Measurements from ENCODE around the gene PRODH.
"Not testable (repeated sequence)": the region's sequence is repeated elsewhere in the genome, so short reads cannot be mapped to it uniquely, and the experiment has no call there.

PRODH gene

DNA sequence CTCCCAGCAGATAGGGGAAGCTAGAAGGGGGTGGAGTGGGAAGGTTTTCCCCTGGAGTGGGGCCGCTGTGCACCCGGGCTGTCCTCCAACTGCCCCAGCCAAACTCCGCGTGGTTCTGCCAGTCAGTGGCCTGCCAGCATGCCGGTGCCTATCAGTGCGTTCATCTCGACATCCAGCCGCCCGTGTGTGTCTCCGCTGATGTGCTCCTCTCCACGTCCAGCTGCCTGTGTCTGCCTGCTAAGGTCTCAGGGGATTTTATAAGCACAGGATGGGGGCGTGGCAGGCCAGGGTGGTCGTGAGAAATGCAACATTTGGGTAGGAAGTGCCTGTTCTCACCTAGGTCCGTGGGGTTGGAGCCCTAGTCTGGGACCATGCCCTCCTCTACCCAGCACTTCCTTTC is 17.0 kb upstream of the PRODH start:
- not testable (repeated sequence) for DNase-seq (ENCODE audit: low read depth in 2 of 2)

DNA sequence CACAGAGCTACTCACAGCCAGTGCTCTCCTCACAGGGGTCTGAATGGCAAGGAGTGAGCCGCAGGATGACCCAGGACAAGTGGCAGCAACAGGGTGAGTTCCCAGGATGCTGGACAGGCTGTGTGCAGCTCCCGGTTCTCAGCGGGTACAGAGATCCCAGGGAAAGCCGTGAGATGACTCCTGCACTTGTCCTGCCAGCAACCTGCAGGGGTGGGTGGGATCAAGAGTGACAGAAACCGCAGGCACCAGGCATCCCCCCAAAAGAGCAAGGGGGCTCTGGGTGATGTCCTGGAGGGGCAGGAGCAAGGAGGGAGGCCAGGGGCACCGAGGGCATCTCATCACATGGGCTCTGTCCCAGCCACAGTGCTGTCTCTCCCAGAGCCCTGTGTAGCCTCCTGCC is 15.9 kb upstream of the PRODH start:
- DNase-seq (ENCODE audit: low read depth in 2 of 2): no peak

DNA sequence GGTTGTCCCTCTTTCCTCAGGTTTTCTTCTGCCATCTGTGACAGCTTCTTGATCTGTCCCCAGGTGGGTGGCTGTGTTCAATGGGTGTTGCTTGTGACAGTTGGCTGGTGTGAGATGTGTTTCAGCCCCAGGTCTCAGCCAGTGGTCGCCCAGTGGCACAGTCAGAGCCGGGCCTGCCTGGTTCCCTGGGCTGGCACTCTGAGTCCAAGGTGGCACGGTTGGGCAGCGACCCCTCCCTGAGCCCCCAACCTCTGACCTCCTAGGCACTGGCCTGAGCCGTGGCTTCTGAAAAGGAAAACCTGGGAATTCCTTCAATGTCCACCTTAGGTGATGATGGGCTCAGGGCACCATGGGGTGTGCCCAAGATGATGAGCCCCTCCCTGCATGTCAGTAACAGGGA is 14.0 kb upstream of the PRODH start:
- no peak for DNase-seq (ENCODE audit: low read depth in 2 of 2)

DNA sequence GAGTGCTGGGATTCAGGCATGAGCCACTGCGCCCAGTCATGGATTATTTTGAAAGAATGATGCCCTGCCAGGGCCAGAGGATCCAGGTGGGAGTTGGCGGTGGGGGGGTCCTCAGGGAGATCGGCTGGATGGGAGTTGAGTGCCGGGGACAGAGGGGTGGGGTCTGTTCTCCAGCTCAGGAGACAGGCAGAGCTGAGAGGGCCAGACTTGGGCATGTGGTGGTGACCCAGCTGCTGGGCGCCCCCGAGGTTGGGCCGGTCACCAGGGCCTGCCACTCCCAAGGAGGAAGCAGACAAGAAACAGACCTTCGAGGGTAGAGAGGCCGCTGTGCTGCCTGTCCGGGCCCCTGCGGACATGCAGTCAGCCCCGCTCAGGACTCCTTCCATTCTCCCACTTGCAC is 11.8 kb upstream of the PRODH start:
- DNase-seq (ENCODE audit: low read depth in 2 of 2): no peak

DNA sequence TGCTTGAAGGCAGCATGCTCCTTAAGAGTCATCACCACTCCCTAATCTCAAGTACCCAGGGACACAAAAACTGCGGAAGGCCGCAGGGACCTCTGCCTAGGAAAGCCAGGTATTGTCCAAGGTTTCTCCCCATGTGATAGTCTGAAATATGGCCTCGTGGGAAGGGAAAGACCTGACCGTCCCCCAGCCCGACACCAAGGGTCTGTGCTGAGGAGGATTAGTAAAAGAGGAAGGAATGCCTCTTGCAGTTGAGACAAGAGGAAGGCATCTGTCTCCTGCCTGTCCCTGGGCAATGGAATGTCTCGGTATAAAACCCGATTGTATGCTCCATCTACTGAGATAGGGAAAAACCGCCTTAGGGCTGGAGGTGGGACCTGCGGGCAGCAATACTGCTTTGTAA is 11.0 kb upstream of the PRODH start:
- DNase-seq (ENCODE audit: low read depth in 2 of 2): not testable (repeated sequence)

DNA sequence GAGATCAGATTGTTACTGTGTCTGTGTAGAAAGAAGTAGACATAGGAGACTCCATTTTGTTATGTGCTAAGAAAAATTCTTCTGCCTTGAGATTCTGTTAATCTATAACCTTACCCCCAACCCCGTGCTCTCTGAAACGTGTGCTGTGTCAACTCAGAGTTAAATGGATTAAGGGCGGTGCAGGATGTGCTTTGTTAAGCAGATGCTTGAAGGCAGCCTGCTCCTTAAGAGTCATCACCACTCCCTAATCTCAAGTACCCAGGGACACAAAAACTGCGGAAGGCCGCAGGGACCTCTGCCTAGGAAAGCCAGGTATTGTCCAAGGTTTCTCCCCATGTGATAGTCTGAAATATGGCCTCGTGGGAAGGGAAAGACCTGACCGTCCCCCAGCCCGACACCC is 2.6 kb upstream of the PRODH start:
- not testable (repeated sequence) for DNase-seq (ENCODE audit: low read depth in 2 of 2)

DNA sequence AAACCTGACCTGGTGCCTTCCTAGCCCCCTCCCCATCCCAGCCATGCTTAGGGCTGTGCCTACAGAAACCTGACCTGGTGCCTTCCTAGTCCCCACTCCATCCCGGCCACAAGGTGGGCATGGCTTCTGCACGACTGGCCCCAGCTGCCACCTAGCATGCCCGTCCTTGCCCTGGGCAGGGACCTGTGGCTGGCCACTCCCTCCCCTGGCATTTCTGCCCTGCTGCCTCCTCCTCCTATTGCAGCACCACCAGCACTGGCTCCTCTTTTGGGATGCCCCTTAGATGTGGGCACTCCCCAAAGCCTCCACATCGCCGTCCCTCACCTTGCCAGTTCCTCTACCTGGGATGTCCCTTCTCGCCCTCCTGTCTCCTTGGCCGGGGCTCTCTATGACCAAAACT is 1.4 kb downstream of the PRODH start:
- not testable (repeated sequence) for DNase-seq (ENCODE audit: low read depth in 2 of 2)

DNA sequence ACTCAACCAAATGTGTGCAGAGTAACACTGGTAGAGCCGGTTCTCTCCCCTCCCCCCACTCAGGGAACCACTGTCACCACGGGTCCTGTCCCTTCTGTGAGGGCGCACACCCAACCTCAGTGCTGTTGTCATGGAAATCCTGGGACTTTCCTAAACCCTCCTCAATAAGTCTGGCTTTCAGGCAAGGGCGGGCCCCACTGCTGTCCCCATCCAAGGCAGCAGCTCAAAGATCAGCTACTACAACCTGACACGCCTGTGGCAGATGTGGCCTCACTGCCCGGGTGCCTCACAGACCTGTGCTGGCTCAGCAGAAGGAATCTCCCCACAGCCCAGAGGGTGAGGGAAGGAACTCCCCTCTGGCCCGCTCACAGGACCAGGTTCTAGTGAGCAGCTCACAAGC is 2.2 kb downstream of the PRODH start:
- DNase-seq (ENCODE audit: low read depth in 2 of 2): no peak

DNA sequence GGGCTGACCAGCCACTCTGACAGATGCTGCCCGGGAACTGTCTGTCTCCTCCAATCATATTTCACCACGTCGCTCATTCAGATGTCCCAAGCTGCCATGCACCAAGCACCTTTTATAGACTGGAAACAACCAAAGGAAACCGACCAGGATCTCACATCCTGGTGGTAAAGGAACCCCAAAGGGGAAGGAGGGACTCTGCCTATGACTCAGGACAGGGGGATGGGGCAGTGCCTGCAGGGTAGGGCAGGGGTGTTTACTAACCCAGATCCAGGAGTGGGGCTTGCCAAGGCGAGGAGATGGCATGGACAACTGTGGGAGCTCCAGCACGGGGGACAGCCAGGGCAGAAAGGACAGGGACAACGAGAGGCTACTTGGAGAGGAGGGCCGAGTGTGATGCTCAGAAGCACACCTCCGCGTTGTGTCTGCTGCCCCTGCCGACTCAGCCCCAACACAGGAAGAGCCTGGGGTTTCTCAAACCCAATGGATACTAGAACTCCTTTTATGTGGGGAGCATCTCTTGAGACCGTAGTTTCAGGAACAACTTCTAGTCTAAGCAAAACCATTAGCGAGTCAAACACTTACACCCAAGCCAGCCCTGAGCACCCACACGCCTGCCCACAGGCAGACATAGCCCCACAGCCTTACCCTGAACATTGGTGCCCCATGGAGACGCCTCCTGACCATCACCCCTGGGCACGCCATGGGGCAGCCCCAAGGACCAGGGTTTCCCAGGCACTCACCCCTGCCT is 4.0 kb downstream of the PRODH start:
- no peak for DNase-seq (ENCODE audit: low read depth in 2 of 2)

DNA sequence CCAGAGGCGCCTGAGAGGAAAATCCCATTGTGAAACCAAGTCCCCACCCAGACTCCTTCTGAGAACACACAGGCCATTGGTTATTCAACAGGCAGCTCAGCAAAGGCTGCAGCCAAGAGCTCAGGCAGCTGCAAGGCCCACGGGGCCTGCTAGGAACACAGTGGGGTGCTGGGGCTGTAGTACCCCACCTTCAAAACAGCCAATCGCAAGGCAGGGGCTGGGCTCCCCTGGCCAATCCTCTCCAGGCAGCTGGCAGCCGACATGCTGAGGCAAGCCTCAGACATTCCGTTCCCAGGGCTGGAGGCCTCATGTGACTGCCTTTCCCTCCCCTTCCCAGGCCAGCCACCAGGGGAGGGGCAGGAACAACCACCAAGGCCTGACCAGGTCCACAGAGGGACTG is 6.6 kb downstream of the PRODH start:
- DNase-seq (ENCODE audit: low read depth in 2 of 2): no peak

DNA sequence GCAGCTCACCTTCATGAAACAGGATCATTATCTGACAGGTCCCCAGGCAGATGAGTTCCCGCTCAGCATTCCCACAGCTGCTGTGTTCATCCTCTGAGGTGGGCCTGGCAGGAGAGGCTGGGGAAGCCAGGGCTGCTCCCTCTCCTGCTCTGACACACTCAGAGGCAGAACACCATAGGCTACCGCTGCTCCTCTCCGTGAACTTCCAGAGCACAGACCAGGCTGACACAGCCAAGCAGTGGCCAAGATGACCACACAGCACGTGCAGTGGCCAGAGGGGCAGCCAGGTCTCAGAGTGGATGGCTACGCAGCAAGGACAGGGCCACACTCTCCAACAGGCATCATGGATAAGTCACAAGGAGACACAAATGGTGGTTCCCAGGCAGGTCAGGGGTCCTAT is 8.5 kb downstream of the PRODH start:
- no peak for DNase-seq (ENCODE audit: low read depth in 2 of 2)

DNA sequence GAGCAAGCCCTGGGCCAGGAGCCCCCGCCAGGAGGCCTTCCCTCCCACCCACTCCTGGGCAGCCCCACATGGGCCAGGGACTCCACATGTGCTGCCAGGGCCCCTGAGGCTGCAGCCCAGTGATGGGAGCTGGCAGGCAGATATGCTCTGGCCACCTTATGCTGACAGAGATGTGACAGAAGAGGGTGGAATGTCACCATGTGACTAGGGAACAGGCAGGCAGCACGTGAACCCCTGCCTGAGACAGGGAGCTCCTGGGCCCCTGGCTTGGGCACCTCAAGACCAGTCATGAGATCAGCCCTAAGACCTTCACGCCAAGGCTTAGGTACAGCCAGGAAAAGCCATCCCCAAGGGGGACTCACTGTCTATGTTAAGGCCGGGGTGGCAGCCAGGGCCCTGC is 9.1 kb downstream of the PRODH start:
- no peak for DNase-seq (ENCODE audit: low read depth in 2 of 2)

DNA sequence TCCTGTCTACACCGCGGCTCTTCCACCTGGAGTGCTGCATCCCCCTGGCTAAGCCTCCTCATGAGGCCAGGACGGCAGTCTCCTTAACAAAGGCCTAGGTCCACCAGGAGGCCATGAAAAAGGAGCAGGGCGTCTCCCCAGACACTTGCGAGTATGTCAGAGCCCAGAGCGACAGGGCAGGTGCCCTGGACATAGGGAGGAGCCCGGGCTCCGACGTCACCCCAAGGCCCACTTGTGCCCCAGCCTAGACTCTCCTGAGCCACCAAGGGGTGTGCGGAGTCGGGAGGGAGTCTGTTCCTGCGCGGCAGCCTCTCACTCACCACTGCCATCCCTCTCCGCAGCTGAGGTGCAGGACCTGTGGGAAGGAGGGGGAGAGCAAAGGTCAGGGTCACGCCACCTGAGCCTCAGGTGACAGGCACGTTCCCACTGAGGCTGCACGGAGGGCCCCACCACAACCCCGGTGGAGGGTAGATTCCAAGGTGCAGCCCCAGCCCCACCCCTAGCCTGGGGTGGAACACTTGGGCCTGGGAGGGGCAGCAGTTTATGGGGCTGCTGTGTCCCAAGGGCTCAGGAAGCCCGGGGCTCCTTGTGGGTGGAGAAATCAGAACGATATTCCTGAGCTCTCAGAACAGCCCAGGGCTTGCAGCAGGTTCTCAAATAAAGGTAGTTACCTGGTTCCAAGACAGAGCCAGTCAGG is 10.6 kb downstream of the PRODH start:
- DNase-seq (ENCODE audit: low read depth in 2 of 2): no peak

DNA sequence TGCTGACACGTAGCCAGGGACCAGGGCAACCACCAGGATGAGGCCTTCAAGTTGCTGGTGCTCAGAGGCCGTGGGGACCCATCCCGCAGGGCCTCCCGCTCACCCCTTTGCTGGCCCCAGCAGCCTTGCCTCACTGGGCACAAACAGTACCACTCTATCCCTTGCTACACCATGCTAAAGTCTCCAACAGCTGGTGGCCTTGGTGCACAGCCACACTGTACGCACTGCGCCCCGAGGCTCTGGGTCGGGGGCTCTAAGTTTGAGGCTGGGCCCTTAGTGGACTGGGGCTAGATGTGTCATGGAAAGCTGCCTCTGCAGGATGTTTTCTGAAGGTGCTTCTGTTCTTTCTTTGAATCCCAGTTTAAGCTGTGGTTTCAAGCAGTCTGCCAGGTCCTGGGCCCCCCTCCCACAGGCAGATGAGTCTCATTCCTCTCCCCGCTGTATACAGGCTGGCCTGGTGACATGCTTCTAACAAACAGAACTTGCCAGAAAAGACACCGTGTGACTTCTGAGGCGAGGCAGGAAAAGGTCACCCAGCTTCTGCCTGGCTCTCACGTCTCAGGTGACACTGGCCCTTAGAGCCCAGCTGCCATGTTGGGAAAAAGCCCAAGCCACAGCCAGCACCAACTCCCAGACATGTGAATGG is 15.7 kb downstream of the PRODH start:
- DNase-seq (ENCODE audit: low read depth in 2 of 2): not testable (repeated sequence)

DNA sequence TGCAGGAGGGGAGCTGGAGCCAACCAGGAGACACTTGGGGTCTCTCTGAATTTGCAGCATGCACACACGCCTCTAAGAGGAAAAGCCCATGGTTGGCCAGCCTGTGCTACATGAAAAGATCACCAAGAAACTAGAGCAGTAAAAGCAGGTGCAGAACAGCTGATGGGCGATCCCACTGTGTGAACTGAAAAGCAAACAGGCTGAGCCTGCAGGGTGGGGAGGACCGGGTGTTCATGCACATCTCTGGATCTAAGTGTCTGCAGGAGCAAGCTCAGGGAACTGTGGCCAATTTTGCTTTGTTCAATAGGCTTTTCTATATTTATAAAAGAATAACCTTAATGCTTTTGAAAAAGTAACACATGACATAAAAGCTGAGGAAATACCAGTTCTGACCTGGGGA is 18.3 kb downstream of the PRODH start:
- DNase-seq (ENCODE audit: low read depth in 2 of 2): not testable (repeated sequence)

DNA sequence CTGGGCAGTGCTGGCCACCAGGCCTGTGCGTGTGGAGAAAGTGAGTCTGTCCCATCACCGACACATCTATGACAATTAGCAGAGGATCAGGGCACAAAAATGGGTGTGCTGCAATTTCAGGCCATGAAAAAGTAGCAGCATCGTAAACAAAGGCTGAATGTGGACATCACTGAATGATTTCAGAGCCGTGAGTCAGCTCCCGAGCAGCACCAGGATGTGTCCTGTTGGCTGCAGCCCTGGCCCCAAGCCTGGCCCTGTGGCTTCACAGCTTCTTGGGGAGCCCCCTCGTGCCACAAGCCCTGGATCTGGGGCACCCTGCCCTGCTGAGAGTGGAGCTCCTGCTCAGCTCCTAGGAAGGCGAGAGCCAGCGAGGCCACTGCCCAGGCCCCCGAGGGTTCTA is 20.5 kb downstream of the PRODH start:
- not testable (repeated sequence) for DNase-seq (ENCODE audit: low read depth in 2 of 2)

DNA sequence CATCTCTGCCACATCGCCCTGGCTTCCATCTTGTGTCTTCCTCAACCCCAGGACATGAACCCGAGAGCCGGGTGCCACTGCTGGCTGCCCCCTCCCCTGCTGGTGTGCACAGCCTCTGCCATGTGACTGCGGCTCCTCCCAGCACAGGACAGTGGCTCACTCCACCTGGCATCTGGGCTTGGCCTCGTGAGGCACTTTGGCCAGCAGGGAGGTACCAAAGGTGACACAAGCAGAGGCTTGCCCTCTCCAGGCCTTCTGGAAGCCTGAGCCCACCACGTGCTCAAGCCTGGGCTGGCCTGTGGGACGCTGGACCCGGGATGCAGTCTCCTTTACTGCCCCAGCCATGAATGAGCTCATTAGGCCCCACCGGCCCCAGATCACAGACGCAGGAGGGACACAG is 21.5 kb downstream of the PRODH start:
- DNase-seq (ENCODE audit: low read depth in 2 of 2): not testable (repeated sequence)

DNA sequence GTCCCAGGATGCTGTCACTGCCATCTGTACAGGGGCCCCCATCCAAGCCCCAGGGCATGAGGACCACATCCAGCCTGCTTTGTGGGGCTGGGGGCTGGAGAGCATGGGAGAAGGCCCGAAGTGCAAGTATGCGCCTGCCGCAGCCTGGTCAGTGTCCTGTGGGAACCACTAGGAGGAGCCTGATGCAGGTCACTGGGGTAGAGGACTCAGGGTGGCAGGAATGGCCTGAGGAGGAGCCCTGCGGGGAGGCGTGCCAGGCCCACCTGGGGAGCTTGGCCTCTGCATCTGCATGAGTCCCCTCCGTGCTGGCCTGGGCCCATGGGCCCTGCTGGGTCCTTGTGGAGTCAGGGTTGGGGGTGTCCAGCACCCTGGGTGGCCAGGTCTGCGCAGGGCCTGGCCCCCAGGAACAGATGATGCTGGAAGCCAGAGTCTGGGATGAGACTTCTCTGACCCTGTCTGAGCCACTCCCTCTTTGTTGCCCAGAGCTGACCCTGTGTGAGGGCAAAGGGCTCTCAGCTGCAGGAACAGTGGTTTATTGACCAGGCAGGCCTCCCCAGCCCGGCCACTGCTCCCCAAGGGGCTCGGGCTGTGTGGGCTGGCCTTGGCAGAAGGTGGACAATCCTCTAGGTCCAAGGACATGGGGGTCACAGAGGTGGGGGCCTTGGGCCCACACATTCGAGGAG is 23.7 kb downstream of the PRODH start:
- not testable (repeated sequence) for DNase-seq (ENCODE audit: low read depth in 2 of 2)

DNA sequence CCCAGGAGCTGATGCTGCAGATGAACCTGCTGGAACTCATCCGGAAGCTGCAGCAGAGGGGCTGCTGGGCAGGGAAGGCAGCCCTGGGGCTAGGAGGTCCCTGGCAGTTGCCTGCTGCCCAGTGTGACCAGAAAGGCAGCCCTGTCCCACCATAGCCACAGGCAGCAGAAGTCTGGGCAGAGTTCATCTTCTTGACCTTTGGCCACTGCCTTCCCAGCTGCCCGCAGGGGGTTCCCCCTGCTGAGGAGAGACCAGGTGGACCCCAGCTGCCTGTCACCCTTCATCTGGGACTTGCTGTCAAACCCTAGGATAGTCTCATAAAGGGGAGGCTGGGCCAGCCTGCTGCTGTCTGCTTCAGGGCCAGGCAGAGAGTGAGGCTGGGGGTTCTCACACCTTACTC is 24.6 kb downstream of the PRODH start:
- DNase-seq (ENCODE audit: low read depth in 2 of 2): not testable (repeated sequence)

DNA sequence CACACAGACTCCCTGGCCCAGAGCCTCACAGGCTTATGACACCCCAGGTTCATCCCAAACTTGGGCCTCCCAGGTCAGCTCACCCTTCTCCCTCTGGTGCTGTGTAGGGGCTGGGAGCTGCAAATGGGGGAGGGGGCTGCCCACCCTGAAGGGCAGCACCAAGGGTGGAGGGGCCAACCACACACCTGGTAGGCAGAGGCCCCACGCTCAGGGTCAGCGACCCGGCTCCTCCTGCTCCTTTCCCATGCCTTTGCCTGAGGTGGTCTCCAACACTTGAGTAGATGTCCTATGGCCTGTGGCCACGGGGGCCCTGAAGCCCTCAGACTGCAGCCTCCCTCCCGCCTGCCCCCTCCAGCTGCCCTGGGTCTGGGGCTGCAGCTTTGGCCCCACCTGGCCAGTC is 26.5 kb downstream of the PRODH start:
- no peak for DNase-seq (ENCODE audit: low read depth in 2 of 2)

DNA sequence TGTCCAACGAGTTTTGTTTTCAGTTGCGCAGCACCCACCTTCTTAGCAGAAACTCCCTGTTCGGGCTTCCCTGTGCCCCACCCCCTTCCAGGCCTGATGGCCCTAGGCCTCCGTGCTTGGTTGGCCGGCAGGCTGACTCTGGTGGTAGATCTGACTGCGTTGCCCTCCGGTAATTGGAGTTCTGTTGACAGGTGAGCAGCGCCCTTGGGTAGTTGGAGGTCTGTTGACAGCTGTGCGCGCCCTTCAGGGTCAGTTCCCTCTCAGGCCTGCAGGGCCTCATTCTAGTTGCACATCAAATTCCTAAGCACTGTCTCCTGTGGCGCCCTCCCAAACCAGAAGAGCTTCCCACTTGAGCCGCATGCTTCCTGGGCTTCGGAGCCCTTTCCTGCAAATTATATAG is 29.2 kb downstream of the PRODH start:
- DNase-seq (ENCODE audit: low read depth in 2 of 2): no peak

DNA sequence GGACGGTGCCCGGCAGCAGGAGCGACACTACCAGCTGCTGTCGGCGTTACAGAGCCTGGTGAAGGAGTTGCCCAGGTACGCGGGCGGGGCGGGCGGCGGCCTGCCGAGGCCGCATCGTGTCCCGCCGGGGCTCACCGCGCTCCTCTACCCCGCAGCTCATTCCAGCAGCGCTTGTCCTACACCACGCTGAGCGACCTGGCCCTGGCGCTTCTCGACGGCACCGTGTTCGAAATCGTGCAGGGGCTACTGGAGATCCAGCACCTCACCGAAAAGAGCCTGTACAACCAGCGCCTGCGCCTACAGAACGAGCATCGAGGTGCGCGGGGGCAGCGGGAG is 29.7 kb downstream of the PRODH start:
- DNase-seq (ENCODE audit: low read depth in 2 of 2): not testable (repeated sequence)
